ENCODE data around the gene ATOH8.

GRCh38 chr2:85767803-85768665, 14.2 kb downstream of the ATOH8 start:
- no peak for TF ChIP-seq EZH2 (IDR thresholded peaks at IDR 0.05; ENCODE audit: insufficient read depth, poor library complexity, severe bottlenecking)
- TF ChIP-seq EZH2phosphoT487 (IDR thresholded peaks at IDR 0.05; ENCODE audit: insufficient read depth, low read depth) = no peak

All from GM23248 (cell line).